K562 (cell line): ENCODE data around the gene AKAP3. TPM values are rescaled to one million over a fixed set of nuclear protein-coding genes. Genes with fewer than 3 reads are reported as not detected.
A peak's percentile ranks its signal among the peaks of the same experiment; 100 is the strongest.

Experiments
- DIDO1 ChIP-seq: fragments of 450-650 bp; IDR thresholded peaks from 2 replicates; pipeline ENCODE4 v1.6.1; 2016; ENCODE audit warnings: low read depth, missing biosample characterization, missing genetic modification characterization
- HMBOX1 ChIP-seq: sonication (generic); IDR thresholded peaks from 2 replicates; pipeline ENCODE4 v1.6.1; 2016
- MBD2 ChIP-seq: sonication (generic); IDR thresholded peaks from 2 replicates; pipeline ENCODE4 v1.6.1; 2016; ENCODE audit warnings: low read depth, borderline replicate concordance
- MEIS2 ChIP-seq: fragments of 450-650 bp; IDR thresholded peaks from 2 replicates; pipeline ENCODE4 v1.6.1; 2014; ENCODE audit warnings: mild to moderate bottlenecking; ENCODE audit not compliant: partially characterized antibody
- NFYB ChIP-seq: IDR thresholded peaks from 2 replicates; pipeline ENCODE4 v1.6.1; 2011; ENCODE audit warnings: mild to moderate bottlenecking, moderate library complexity; ENCODE audit not compliant: insufficient read length; ENCODE audit errors: extremely low read depth
- RB1 ChIP-seq: fragments of 450-650 bp; IDR thresholded peaks from 2 replicates; pipeline ENCODE4 v1.6.1; 2017; ENCODE audit warnings: low read depth, mild to moderate bottlenecking
- RBM15 ChIP-seq: fragments of 200-400 bp; formaldehyde crosslinking; IDR thresholded peaks from 2 replicates; pipeline ENCODE4 v1.6.1; 2018; ENCODE audit warnings: mild to moderate bottlenecking, low read length, moderate library complexity; ENCODE audit not compliant: insufficient read depth
- TAF7 ChIP-seq: fragments of 450-650 bp; IDR thresholded peaks from 2 replicates; pipeline ENCODE4 v1.6.1; 2016; ENCODE audit warnings: missing genetic modification characterization, missing compliant biosample characterization
- USF2 ChIP-seq: sonication (generic); formaldehyde crosslinking; IDR thresholded peaks from 2 replicates; pipeline ENCODE4 v1.5.0; 2020; ENCODE audit warnings: missing genetic modification reagents
- ZNF316 ChIP-seq: fragments of 450-650 bp; IDR thresholded peaks from 2 replicates; pipeline ENCODE4 v1.6.1; 2016
- polyA plus RNA-seq, 8 experiments: library from polyadenylated mRNA; depleted of rRNA in 4 of 8; stranded (reverse) in 5 of 8; unstranded in 3 of 8; fragments of >200 nt; fragmentation: Nextera tagmentation in 2 of 8; fragmentation: Illumina TruSeq in 1 of 8; extraction: Ambion mirVana in 2 of 8; extraction: Trizol in 1 of 8; gene quantifications; 2 replicates each; pipeline versions ENCODE4 v1.2.1 to v1.2.3, GENCODE V29; 2011 to 2014; ENCODE audit warnings: inconsistent platforms in 1 of 8, missing spikeins in 1 of 8
- total RNA-seq, 7 experiments: library from RNA; depleted of rRNA in 6 of 7; stranded (reverse); fragments of >200 nt in 6 of 7; fragmentation: Illumina TruSeq in 2 of 7; extraction: Trizol in 2 of 7; gene quantifications; 2 replicates each; pipeline versions ENCODE4 v1.2.1 to v1.2.3, GENCODE V29; 2011 to 2021; ENCODE audit warnings: low replicate concordance in 1 of 7

The AKAP3 gene
- total and polyA plus RNA-seq, 9 of the 15 experiments (the other 6 are each of a cell fraction or from before 2014, with no cell fraction given): 0.17 to 2.8 (median 0.43) TPM

- TF ChIP-seq MEIS2 (peak; percentile 24), USF2 (CRISPR knock-in tag) (0 out of 2 replicates have a peak, but pooled peaks have one; percentile 15), TAF7 (peak; percentile 49; the same call in 1 of the 2 replicates), MBD2 (0 out of 2 replicates have a peak, but pooled peaks have one; percentile 32), HMBOX1 (peak; percentile 72; the same call in 1 of the 2 replicates), DIDO1 (tag) (peak; percentile 71; the same call in 1 of the 2 replicates), RBM15 (no peak), ZNF316 (no peak), NFYB (no peak), RB1 (peak; percentile 54; the same call in 1 of the 2 replicates)
Measured at GRCh38 chr12:4648501-4649357, at the start of gene AKAP3, which contains the start of gene NDUFA9 (continued).
